Cardiac septum (tissue), 1 donor: ENCODE measurements around the gene HIBADH. TPM values are rescaled to one million over a fixed set of nuclear protein-coding genes. Genes with fewer than 3 reads are reported as not detected.

Experiments
- DNase-seq: peaks from one replicate; pipeline ENCODE4 v3.0.0-alpha.2; 2020; ENCODE audit warnings: low spot score
- intact Hi-C: fragments of 100-400 bp; cut with DNase I; formaldehyde crosslinking; loops from one replicate; pipeline ENCODE4 v1.14.0; 2022
- total RNA-seq: library from RNA; stranded (reverse); fragmentation: NEBNext Ultra II Directional; extraction: Animal tissue kit (Norgen Biotek cat#: 25700); gene quantifications from one replicate; pipeline ENCODE4 v1.2.1, GENCODE V29; 2021
- donor health status: DM: no; HTN: no; CAD: no.

HIBADH gene
- total RNA-seq, 1 donor from 2014 or later, result 54.8 TPM

GRCh38 chr7:27569106-27569505 is 93.6 kb downstream of the HIBADH start:
- intact Hi-C loops, result no loop called here
- no peak for DNase-seq

DNA sequence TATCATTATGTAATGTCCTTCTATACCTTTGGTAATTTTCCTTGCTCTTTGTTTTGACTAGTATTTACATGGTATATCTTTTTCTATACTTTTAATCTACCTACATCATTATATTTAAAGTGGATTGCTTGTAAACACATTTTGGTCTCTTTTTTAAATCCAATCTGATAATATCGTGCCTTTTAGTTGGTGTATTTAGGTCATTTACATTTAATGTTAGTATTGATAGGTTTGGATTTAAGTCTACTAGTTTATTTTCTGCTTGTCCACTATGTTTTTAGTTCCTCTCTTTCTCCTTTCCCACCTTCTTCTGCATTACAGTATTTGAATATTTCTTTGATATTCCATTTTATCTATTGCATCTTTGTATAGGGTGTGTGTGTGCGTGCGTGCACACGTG is 95.4 kb downstream of the HIBADH start:
- intact Hi-C loops, result no loop called here
- no peak for DNase-seq

DNA sequence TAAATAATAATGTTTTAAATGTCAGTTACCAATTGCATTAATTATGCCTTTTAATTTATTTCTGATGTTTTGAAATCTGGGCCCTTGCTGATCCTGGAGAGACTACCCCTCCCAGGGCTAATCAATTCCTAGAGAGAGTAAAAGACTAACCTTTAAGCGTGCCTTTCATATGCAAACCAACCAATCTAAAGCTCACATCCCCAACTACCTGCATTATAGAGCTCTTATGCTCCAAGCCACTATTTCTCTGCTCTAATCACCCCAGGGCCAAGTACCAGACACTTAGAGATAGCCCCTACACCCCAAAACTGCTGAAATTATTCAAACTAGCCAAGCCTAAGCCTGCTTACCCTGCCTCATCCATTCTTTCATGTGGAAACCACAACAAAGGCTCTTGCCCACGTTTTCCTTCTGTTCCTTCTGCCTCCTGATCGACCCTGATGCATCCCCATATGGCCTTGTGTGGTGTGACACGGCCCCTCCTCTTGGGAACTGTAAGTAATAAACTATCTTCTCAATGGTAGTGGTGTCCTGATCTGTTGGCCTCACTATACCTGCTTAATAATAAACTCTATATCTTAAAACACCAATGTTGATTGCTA is 97.7 kb downstream of the HIBADH start:
- no peak for DNase-seq
- intact Hi-C loops, result no loop called here

GRCh38 chr7:27560706-27561235 is 101.9 kb downstream of the HIBADH start:
- DNase-seq, result no peak
- intact Hi-C loops, result no loop called here

DNA sequence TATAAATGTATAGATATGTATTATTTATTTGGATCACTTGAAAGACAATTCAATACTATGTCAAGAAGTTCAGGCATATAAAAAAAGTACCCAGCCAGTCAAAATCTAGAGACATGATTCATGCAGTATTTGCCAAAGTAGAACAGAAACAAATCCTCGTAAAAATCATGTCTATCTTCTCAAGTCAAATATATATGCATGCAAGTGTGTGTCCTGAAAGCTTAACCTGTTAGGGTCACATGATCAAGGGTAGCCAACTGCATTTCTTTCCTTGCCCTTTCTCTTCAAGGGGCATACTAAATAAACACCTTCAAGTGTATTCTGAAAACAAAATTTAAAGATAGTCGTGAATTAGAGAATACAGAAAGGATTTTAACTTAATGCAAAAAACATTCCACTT is 107.0 kb downstream of the HIBADH start:
- intact Hi-C loops, result no loop called here

GRCh38 chr7:27554826-27555225 is 107.9 kb downstream of the HIBADH start:
- DNase-seq, result no peak

More for the DNA sequence above, 107.0 kb downstream of the HIBADH start:
- DNase-seq, result no peak

DNA sequence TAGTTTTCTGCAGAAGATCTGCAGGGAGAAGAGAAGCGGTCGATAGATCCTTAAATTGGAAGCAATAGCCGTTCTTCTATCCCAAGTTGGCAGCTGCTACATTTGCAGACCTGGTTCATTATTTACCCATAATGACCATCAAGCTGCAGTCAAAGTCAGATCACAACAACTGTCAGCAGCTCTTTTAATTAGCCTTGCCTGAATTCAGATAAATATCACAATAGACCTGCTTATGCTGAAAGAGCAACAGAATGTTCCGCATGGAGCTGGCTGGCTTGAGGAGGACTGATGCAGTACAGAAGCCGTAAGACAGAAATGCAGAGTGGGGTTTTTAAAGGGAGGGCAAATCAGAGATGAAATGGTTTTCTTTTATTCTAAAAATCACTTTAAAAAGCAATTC is 109.4 kb downstream of the HIBADH start:
- intact Hi-C loops, result no loop called here

More at GRCh38 chr7:27554826-27555225, 107.9 kb downstream of the HIBADH start:
- intact Hi-C loops, result no loop called here

GRCh38 chr7:27551803-27552400 is 110.8 kb downstream of the HIBADH start:
- intact Hi-C loops, result no loop called here
- no peak for DNase-seq

More for the DNA sequence above, 109.4 kb downstream of the HIBADH start:
- DNase-seq, result no peak

DNA sequence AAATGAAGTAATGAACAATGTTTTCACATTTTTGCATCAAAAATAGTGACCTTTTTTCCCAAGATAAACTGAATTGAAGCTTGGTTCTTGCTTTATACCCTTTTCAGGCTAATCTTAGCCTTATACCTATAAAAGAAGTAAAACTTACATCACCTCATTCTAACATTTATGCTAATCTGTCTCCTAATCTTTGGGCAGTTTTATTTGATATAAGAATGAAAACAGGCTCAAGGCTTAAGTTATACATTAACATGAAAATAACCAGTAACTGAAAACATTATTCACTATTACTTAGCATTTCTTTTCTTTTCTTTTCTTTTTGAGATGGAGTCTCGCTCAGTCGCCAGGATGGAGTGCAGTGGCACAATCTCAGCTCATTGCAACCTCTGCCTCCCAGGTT is 113.1 kb downstream of the HIBADH start:
- intact Hi-C loops, result no loop called here
- DNase-seq, result no peak

GRCh38 chr7:27548304-27548703 is 114.4 kb downstream of the HIBADH start:
- DNase-seq, result no peak
- intact Hi-C loops, result no loop called here

GRCh38 chr7:27547401-27547800 is 115.3 kb downstream of the HIBADH start:
- DNase-seq, result no peak
- intact Hi-C loops, result no loop called here

GRCh38 chr7:27546610-27547009 is 116.1 kb downstream of the HIBADH start:
- intact Hi-C loops, result no loop called here
- no peak for DNase-seq

DNA sequence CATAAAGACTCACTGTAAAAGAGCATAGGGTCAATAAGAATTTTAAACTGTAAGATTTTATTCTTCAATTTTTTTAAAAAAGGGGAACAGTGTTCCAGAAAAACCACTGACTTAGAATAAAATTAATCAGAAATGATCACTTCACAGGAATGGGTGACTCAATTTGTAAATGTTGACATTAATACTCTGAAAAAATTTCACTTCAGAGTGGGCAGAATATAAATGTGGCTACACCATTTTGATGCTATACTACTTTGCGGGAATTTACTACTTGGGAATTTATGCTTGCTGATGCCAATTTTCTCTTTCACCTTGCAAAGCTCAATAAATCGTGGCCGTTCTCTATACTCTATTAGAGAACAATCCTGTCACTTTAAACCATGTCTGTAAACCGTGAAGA is 126.9 kb downstream of the HIBADH start:
- no peak for DNase-seq
- intact Hi-C loops, result no loop called here

DNA sequence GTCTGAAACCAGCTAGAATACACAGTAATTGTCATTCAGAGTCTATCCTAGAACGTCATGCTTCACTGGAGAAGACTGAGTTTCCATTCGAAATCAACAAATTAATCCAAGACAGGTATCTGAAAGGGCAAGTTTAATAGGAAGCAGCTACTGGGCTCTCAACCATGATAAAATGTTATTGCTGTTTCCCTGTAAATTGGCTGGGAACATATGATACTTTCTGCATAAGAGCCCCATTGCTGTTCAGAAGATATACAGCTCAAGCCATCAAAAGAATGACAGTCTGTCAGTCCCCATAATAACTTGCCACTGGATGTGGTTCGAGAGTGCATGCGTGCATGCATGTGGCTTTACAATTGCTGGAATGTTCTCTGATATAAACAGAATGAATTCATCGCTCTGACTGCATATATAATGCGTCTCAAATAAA is 129.0 kb downstream of the HIBADH start:
- intact Hi-C loops, result no loop called here
- no peak for DNase-seq

- intact Hi-C loops, result no loop called here
- no peak for DNase-seq
These were observed 130.4 kb downstream of the HIBADH start for GRCh38 chr7:27532314-27532713.

DNA sequence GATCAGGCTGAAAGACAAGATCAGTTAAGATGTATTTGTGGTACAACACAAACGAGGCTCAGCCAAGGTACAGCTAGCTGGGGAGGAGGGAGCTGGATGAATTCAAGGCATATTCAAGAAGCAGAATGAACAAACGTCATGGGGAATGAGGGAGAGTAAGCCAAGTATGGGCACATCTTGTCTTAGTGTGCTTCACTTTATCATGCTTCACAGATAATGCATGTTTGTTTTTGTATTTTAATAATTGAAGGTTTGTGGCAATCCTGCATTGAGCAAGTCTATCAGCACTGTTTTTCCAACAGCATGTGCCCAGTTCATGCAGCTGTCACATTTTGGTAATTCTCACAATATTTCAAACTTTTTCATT is 135.4 kb downstream of the HIBADH start:
- DNase-seq, result no peak
- intact Hi-C loops, result no loop called here

DNA sequence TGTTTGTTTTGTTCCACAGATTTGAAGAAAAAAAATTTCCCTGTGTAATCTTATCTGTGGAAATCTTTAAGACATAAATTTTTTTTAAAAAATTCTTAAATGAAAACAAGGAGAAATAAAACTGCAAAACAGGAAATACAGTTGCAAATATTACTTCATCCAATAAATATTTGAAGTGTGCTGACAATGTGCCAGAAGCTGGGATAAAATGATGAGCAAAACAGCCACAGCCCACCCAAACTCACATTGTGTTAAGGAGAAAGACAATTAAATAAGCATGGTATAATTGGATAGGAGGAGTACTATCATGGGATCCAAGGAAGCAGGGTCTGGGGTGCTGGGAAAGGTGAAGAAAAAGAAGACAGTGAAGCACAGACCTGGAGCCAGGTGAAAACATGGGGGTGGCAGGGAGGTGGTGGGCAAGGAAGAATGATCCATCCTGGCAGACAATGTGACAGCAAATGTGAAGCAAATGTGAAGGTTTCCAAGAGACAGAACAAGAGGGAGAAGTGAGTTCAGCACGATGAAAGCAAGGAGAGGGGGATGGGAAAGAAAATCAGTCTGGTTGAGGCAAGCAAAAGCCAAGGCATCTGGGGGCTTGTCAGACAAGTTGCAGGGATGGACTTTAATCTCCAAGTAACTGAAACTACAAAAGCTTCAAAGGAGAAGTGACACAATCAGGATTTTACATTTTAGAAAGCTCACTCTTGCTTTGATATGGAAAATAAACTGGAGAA is 135.9 kb downstream of the HIBADH start:
- intact Hi-C loops, result no loop called here

GRCh38 chr7:27526131-27526530 is 136.6 kb downstream of the HIBADH start:
- DNase-seq, result no peak

More for the DNA sequence above, 135.9 kb downstream of the HIBADH start:
- no peak for DNase-seq

GRCh38 chr7:27523321-27523720 is 139.4 kb downstream of the HIBADH start:
- DNase-seq, result no peak
- intact Hi-C loops, result no loop called here

More at GRCh38 chr7:27526131-27526530, 136.6 kb downstream of the HIBADH start:
- intact Hi-C loops, result no loop called here

- DNase-seq, result no peak
- intact Hi-C loops, result no loop called here
These were observed 140.1 kb downstream of the HIBADH start for GRCh38 chr7:27522566-27522965.
